HCT116 (cell line): ENCODE results near the gene RTN4RL2. TPM values are rescaled to one million over a fixed set of nuclear protein-coding genes. Genes with fewer than 3 reads are reported as not detected.

Source experiments
- ATAC-seq: fragments of 200-7000 bp; cut with Tn5 transposase; 2 replicates; pipeline ENCODE4 v1.9.1; 2020; ENCODE audit warnings: mild to moderate bottlenecking, moderate library complexity
- BruUV-seq: library from RNA; stranded (reverse); fragments of 400-500 nt; replicated peaks from 2 replicates; lab custom pipeline; 2021; lab: Mats Ljungman, UMichigan
- CTCF ChIA-PET: fragments of 300-600 bp; sonication (Branson Sonifier 250); formaldehyde crosslinking; loops from one replicate; lab custom pipeline; 2021; ENCODE audit warnings: antibody characterized with exemption; lab: Charles Lee
- POLR2A ChIA-PET: fragments of 300-600, 350-600 bp; sonication (Branson Sonifier 250); formaldehyde crosslinking; loops from one replicate; lab custom pipeline; 2021; ENCODE audit warnings: antibody characterized with exemption; lab: Charles Lee
- RAD21 ChIA-PET, 2 experiments: fragments of 300-600 bp; sonication (Branson Sonifier 250); formaldehyde crosslinking; loops; one replicate each; lab custom pipeline; 2023; ENCODE audit warnings: low total read pairs in 2 of 2; ENCODE audit not compliant: uncharacterized antibody in 2 of 2, unreplicated experiment in 2 of 2, low non-redundant PET in 1 of 2; lab: Charles Lee
- DNase-seq: peaks from one replicate; pipeline ENCODE4 v3.0.0-alpha.2; 2010; ENCODE audit warnings: low read depth, low spot score
- H2AFZ ChIP-seq: fragments of 200-600 bp; shearing (Covaris generic), sonication (generic); 2 replicates; pipeline ENCODE4 v1.6.1; 2017; ENCODE audit warnings: low read depth, mixed run types, mixed read lengths, antibody characterized with exemption, low read length; ENCODE audit not compliant: poor library complexity, severe bottlenecking
- H3K27ac ChIP-seq: 2 replicates; pipeline ENCODE4 v1.5.1; 2012; ENCODE audit warnings: low read depth, low read length
- H3K27me3 ChIP-seq: fragments of 200-600 bp; sonication (generic); 2 replicates; pipeline ENCODE4 v1.6.1; 2016; ENCODE audit warnings: mixed run types, low read length, mixed read lengths; ENCODE audit not compliant: insufficient read depth
- H3K36me3 ChIP-seq, 2 experiments: fragments of 200-500 bp in 1 of 2; fragments of 200-600 bp in 1 of 2; sonication (Bioruptor generic) in 1 of 2; sonication (generic) in 1 of 2; 2 replicates each; pipeline versions ENCODE4 v1.5.1 to v1.6.1; 2014 to 2016; ENCODE audit warnings: low read length in 2 of 2, inconsistent platforms in 1 of 2, mixed read lengths in 1 of 2, mixed run types in 1 of 2; ENCODE audit not compliant: insufficient read depth in 2 of 2, control insufficient read depth in 1 of 2
- H3K4me1 ChIP-seq, 2 experiments: fragments of 200-600 bp in 1 of 2; sonication (generic) in 1 of 2; 2 replicates each; pipeline versions ENCODE4 v1.5.1 to v1.6.1; 2012 to 2017; ENCODE audit warnings: low read length in 2 of 2, inconsistent platforms in 1 of 2, mild to moderate bottlenecking in 1 of 2, mixed read lengths in 1 of 2, mixed run types in 1 of 2, moderate library complexity in 1 of 2; ENCODE audit not compliant: insufficient read depth in 2 of 2, control insufficient read depth in 1 of 2
- H3K4me2 ChIP-seq: fragments of 200-600 bp; sonication (generic); 2 replicates; pipeline ENCODE4 v1.6.1; 2017; ENCODE audit warnings: mixed run types, low read length, mixed read lengths
- H3K4me3 ChIP-seq, 2 experiments: fragments of 200-600 bp in 1 of 2; sonication (generic) in 1 of 2; replicated peaks in 1 of 2; 2 replicates each; pipeline ENCODE4 v1.5.1; 2011 to 2016; ENCODE audit warnings: low read length in 2 of 2, control low read depth in 1 of 2, low read depth in 1 of 2, mild to moderate bottlenecking in 1 of 2, mixed read lengths in 1 of 2, mixed run types in 1 of 2
- H3K79me2 ChIP-seq: fragments of 200-600 bp; sonication (generic); 2 replicates; pipeline ENCODE4 v1.6.1; 2017; ENCODE audit warnings: mild to moderate bottlenecking, mixed run types, low read length, moderate library complexity, mixed read lengths; ENCODE audit not compliant: insufficient read depth
- H3K9ac ChIP-seq: fragments of 200-600 bp; sonication (generic); 2 replicates; pipeline ENCODE4 v1.6.1; 2016; ENCODE audit warnings: low read length, mixed read lengths
- H3K9me2 ChIP-seq: fragments of 200-600 bp; sonication (generic), shearing (Covaris generic); 2 replicates; pipeline ENCODE4 v1.6.1; 2017; ENCODE audit warnings: mixed run types, mild to moderate bottlenecking, moderate library complexity; ENCODE audit not compliant: insufficient read depth
- H3K9me3 ChIP-seq, 2 experiments: fragments of 200-500 bp in 1 of 2; fragments of 200-600 bp in 1 of 2; sonication (Bioruptor generic) in 1 of 2; sonication (generic) in 1 of 2; 2 replicates each; pipeline ENCODE4 v1.6.1; 2014 to 2017; ENCODE audit warnings: low read length in 2 of 2, mixed read lengths in 2 of 2, inconsistent platforms in 1 of 2, low read depth in 1 of 2, mild to moderate bottlenecking in 1 of 2, mixed run types in 1 of 2, moderate library complexity in 1 of 2; ENCODE audit not compliant: control insufficient read depth in 1 of 2, insufficient read depth in 1 of 2
- H4K20me1 ChIP-seq: fragments of 200-600 bp; sonication (generic), shearing (Covaris generic); 2 replicates; pipeline ENCODE4 v1.6.1; 2017; ENCODE audit warnings: mixed run types, mild to moderate bottlenecking, moderate library complexity; ENCODE audit not compliant: insufficient read depth
- CBX3 ChIP-seq: IDR thresholded peaks from 2 replicates; pipeline ENCODE4 v1.6.1; 2012; ENCODE audit warnings: low read depth
- CEBPB ChIP-seq: IDR thresholded peaks from 2 replicates; pipeline ENCODE4 v1.6.1; 2012; ENCODE audit warnings: low read depth
- EGR1 ChIP-seq: IDR thresholded peaks from 2 replicates; pipeline ENCODE4 v1.6.1; 2012; ENCODE audit warnings: low read depth
- ELF1 ChIP-seq: IDR thresholded peaks from 2 replicates; pipeline ENCODE4 v1.6.1; 2012; ENCODE audit warnings: low read depth, borderline replicate concordance
- EZH2 ChIP-seq: fragments of 200-600 bp; sonication (generic); IDR thresholded peaks from 2 replicates; pipeline ENCODE4 v1.6.1; 2017; ENCODE audit warnings: antibody characterized with exemption, mixed run types
- EZH2phosphoT487 ChIP-seq: fragments of 200-600 bp; IDR thresholded peaks from 2 replicates; pipeline ENCODE4 v1.6.1; 2018; ENCODE audit warnings: antibody characterized with exemption, borderline replicate concordance
- FOSL1 ChIP-seq: IDR thresholded peaks from 2 replicates; pipeline ENCODE4 v1.6.1; 2012; ENCODE audit warnings: low read depth
- JUND ChIP-seq: IDR thresholded peaks from 2 replicates; pipeline ENCODE4 v1.6.1; 2012
- POLR2A ChIP-seq: IDR thresholded peaks from 2 replicates; pipeline ENCODE4 v1.7.0; 2011; ENCODE audit warnings: borderline replicate concordance; ENCODE audit not compliant: insufficient read depth, insufficient read length; ENCODE audit errors: extremely low read depth
- RAD21 ChIP-seq: IDR thresholded peaks from 2 replicates; pipeline ENCODE4 v1.6.1; 2012; ENCODE audit warnings: low read depth, mild to moderate bottlenecking
- SIN3A ChIP-seq: IDR thresholded peaks from 2 replicates; pipeline ENCODE4 v1.6.1; 2012; ENCODE audit warnings: low read depth
- SP1 ChIP-seq: IDR thresholded peaks from 2 replicates; pipeline ENCODE4 v1.6.1; 2012; ENCODE audit warnings: low read depth
- SRF ChIP-seq: IDR thresholded peaks from 2 replicates; pipeline ENCODE4 v1.6.1; 2012; ENCODE audit warnings: low read depth
- TCF7L2 ChIP-seq: IDR thresholded peaks from 2 replicates; pipeline ENCODE4 v1.7.0; 2011; ENCODE audit warnings: borderline replicate concordance, inconsistent platforms; ENCODE audit not compliant: insufficient read depth, insufficient read length; ENCODE audit errors: extremely low read depth
- YY1 ChIP-seq: IDR thresholded peaks from 2 replicates; pipeline ENCODE4 v1.6.1; 2011; ENCODE audit warnings: low read length, low read depth, moderate library complexity, mild to moderate bottlenecking; ENCODE audit not compliant: insufficient replicate concordance; ENCODE audit errors: extremely low read depth
- ZFX ChIP-seq: fragments of 450-650 bp; IDR thresholded peaks from 2 replicates; pipeline ENCODE4 v1.6.1; 2017
- intact Hi-C: fragments of 100-400 bp; cut with micrococcal nuclease; formaldehyde crosslinking; loops from 2 replicates; pipeline ENCODE4 v1.10.0; 2022
- total RNA-seq: library from RNA; stranded (reverse); gene quantifications from one replicate; pipeline ENCODE4 v1.2.1, GENCODE V29; 2021; ENCODE audit not compliant: unreplicated experiment
- TF ChIP-seq, protein P1 (sequence below): IDR thresholded peaks from 2 replicates; pipeline ENCODE4 v1.6.1; 2012; ENCODE audit warnings: low read depth
- TF ChIP-seq, protein P2 (sequence below): IDR thresholded peaks from 2 replicates; pipeline ENCODE4 v1.6.1; 2011; ENCODE audit warnings: mild to moderate bottlenecking, low read length, moderate library complexity; ENCODE audit not compliant: insufficient replicate concordance; ENCODE audit errors: extremely low read depth
- TF ChIP-seq, protein P3 (sequence below): IDR thresholded peaks from 2 replicates; pipeline ENCODE4 v1.6.1; 2012

The RTN4RL2 gene
- total RNA-seq, 1 experiment from 2014 or later = 24.0 TPM

DNA sequence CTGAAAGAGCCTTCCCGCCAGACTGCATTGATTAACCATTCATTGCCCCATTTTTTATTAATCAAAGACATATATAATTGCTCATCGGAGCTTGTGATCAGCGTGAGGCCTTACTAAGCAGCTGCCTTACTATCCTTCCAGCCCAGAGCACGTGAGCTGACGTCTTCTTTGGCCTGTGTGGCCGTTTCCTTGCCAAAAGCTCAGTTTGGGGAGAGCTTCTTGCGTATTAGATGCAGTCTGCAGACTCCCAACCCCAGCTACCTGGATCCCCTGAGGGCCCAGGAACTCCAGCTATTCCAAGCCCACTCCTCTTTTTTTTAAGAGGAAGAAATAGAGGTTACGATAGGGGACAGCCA, 32.6 kb upstream of the RTN4RL2 start:
- H3K4me3 ChIP-seq = peak overlapping the region in 1 of 2 experiments; percentile 57; a peak in 2 of 4 replicates
- H3K79me2 ChIP-seq = peaks cover 8% of the 10 kb centered on the region; the same call in 1 of the 2 replicates
- ATAC-seq (no peak), DNase-seq (no peak)
- no peak overlapping the region for H2AFZ ChIP-seq
- TF ChIP-seq SRF = no peak
- TF ChIP-seq CBX3 = no peak
- TF ChIP-seq RAD21 = no peak
- no peak for TF ChIP-seq EZH2phosphoT487
- no peak for TF ChIP-seq EGR1
- TF ChIP-seq EZH2 = no peak
- TF ChIP-seq SP1 = no peak
- no peak for TF ChIP-seq YY1
- TF ChIP-seq, protein P1, sequence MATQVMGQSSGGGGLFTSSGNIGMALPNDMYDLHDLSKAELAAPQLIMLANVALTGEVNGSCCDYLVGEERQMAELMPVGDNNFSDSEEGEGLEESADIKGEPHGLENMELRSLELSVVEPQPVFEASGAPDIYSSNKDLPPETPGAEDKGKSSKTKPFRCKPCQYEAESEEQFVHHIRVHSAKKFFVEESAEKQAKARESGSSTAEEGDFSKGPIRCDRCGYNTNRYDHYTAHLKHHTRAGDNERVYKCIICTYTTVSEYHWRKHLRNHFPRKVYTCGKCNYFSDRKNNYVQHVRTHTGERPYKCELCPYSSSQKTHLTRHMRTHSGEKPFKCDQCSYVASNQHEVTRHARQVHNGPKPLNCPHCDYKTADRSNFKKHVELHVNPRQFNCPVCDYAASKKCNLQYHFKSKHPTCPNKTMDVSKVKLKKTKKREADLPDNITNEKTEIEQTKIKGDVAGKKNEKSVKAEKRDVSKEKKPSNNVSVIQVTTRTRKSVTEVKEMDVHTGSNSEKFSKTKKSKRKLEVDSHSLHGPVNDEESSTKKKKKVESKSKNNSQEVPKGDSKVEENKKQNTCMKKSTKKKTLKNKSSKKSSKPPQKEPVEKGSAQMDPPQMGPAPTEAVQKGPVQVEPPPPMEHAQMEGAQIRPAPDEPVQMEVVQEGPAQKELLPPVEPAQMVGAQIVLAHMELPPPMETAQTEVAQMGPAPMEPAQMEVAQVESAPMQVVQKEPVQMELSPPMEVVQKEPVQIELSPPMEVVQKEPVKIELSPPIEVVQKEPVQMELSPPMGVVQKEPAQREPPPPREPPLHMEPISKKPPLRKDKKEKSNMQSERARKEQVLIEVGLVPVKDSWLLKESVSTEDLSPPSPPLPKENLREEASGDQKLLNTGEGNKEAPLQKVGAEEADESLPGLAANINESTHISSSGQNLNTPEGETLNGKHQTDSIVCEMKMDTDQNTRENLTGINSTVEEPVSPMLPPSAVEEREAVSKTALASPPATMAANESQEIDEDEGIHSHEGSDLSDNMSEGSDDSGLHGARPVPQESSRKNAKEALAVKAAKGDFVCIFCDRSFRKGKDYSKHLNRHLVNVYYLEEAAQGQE = no peak
- no peak for TF ChIP-seq JUND
- no peak for TF ChIP-seq ZFX
- TF ChIP-seq SIN3A = no peak
- TF ChIP-seq, protein P2, sequence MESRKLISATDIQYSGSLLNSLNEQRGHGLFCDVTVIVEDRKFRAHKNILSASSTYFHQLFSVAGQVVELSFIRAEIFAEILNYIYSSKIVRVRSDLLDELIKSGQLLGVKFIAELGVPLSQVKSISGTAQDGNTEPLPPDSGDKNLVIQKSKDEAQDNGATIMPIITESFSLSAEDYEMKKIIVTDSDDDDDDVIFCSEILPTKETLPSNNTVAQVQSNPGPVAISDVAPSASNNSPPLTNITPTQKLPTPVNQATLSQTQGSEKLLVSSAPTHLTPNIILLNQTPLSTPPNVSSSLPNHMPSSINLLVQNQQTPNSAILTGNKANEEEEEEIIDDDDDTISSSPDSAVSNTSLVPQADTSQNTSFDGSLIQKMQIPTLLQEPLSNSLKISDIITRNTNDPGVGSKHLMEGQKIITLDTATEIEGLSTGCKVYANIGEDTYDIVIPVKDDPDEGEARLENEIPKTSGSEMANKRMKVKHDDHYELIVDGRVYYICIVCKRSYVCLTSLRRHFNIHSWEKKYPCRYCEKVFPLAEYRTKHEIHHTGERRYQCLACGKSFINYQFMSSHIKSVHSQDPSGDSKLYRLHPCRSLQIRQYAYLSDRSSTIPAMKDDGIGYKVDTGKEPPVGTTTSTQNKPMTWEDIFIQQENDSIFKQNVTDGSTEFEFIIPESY = no peak
- TF ChIP-seq CEBPB = no peak
- TF ChIP-seq, protein P3, sequence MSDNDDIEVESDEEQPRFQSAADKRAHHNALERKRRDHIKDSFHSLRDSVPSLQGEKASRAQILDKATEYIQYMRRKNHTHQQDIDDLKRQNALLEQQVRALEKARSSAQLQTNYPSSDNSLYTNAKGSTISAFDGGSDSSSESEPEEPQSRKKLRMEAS = no peak
- TF ChIP-seq POLR2A = no peak
- TF ChIP-seq ELF1 = no peak
- no peak for TF ChIP-seq FOSL1
- TF ChIP-seq TCF7L2 = no peak
- no peaks in the 10 kb centered on the region; a peak in 1 of 4 replicates for H3K36me3 ChIP-seq
- RAD21 ChIA-PET = no interaction called here
- H3K9me3 ChIP-seq = no peaks in the 10 kb centered on the region
- H3K4me1 ChIP-seq = peaks cover 9 to 21% of the 10 kb centered on the region in 2 experiments
- H3K9ac ChIP-seq = no peak overlapping the region
- no peaks in the 10 kb centered on the region for H3K9me2 ChIP-seq
- no TSS peak for BruUV-seq
- peak overlapping the region; percentile 75 for H3K4me2 ChIP-seq
- H4K20me1 ChIP-seq = no peaks in the 10 kb centered on the region
- CTCF ChIA-PET = interaction anchor here (1.0 kb wide), 1 partner anchor 78 kb away, joined by 3 read pairs; no protein-coding TSS in a partner anchor
- intact Hi-C loops = no loop called here
- POLR2A ChIA-PET = no interaction called here
- peak overlapping the region; percentile 39; the same call in 1 of the 2 replicates for H3K27ac ChIP-seq
- peaks cover 13% of the 10 kb centered on the region for H3K27me3 ChIP-seq
